Bronchial epithelial cell (primary cell): ENCODE results near the gene AAK1. TPM values are rescaled to one million over a fixed set of nuclear protein-coding genes. Genes with fewer than 3 reads are reported as not detected.
"Not testable (repeated sequence)": the region's sequence is repeated elsewhere in the genome, so short reads cannot be mapped to it uniquely, and the experiment has no call there.

ENCODE experiments used
- DNase-seq: peaks from one replicate; pipeline ENCODE4 v3.0.0-alpha.2; 2010; ENCODE audit warnings: low read depth
- FAIRE-seq: peaks from 2 replicates; lab custom pipeline; 2011; peaks lifted over from hg19 to GRCh38; lab: Jason Lieb, UNC
- H3K27me3 ChIP-seq: 2 replicates; pipeline ENCODE4 v1.5.1; 2011; ENCODE audit warnings: low read length; ENCODE audit not compliant: control insufficient read depth, insufficient read depth
- H3K36me3 ChIP-seq: 2 replicates; pipeline ENCODE4 v1.5.1; 2011; ENCODE audit warnings: low read length; ENCODE audit not compliant: control insufficient read depth, insufficient read depth
- H3K4me3 ChIP-seq: 2 replicates; pipeline ENCODE4 v1.5.1; 2011; ENCODE audit warnings: mild to moderate bottlenecking, low read depth, low read length, control low read depth
- total RNA-seq: library from RNA; depleted of rRNA; stranded (reverse); fragments of >200 nt; gene quantifications from 2 replicates; pipeline ENCODE4 v1.2.1, GENCODE V29; 2014
- TF ChIP-seq, protein P1 (sequence below): IDR thresholded peaks from 2 replicates; pipeline ENCODE4 v1.5.1; 2011; ENCODE audit warnings: mild to moderate bottlenecking, moderate library complexity, low read length, control low read depth, inconsistent platforms; ENCODE audit not compliant: insufficient read depth, severe bottlenecking

AAK1 gene
- total RNA-seq, 1 donor from 2014 or later = 17.9 TPM

DNA sequence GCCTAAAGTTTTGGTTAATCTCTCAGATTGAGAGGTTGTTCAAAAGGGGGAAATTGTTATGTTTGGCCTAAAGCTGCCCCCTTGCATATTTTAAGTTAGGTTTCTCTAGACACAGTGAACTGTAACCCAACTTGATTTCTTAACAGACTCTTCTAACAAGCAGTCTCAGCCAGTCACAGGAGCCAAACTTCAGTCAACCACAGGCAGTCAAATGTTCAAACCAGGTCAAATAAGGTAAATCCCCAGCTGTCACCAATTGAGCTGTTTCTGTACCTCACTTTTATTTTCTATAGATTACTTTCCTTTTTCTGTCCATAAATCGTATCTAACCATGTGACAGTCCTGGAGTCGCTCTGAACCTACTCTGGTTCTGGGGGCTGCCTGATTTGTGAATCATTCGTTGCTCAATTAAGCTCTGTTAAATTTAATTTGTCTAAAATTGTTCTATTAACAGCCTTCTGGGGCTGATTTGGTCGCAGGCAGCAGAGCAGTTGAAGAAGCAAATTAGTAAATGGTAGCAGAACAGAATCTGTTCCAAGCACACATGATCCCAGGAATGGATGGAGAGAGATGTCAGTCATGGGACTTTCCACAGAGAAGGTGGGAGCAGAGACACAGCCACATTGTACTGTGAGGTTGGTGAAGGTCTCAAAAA, 189.9 kb downstream of the AAK1 start:
- TF ChIP-seq, protein P1, sequence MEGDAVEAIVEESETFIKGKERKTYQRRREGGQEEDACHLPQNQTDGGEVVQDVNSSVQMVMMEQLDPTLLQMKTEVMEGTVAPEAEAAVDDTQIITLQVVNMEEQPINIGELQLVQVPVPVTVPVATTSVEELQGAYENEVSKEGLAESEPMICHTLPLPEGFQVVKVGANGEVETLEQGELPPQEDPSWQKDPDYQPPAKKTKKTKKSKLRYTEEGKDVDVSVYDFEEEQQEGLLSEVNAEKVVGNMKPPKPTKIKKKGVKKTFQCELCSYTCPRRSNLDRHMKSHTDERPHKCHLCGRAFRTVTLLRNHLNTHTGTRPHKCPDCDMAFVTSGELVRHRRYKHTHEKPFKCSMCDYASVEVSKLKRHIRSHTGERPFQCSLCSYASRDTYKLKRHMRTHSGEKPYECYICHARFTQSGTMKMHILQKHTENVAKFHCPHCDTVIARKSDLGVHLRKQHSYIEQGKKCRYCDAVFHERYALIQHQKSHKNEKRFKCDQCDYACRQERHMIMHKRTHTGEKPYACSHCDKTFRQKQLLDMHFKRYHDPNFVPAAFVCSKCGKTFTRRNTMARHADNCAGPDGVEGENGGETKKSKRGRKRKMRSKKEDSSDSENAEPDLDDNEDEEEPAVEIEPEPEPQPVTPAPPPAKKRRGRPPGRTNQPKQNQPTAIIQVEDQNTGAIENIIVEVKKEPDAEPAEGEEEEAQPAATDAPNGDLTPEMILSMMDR = no peak
- Histone ChIP-seq H3K27me3 (no peaks in the 10 kb centered on the region), H3K4me3 (no peak overlapping the region), H3K36me3 (no peaks in the 10 kb centered on the region)
- DNase-seq (no peak), FAIRE-seq (no peak)

DNA sequence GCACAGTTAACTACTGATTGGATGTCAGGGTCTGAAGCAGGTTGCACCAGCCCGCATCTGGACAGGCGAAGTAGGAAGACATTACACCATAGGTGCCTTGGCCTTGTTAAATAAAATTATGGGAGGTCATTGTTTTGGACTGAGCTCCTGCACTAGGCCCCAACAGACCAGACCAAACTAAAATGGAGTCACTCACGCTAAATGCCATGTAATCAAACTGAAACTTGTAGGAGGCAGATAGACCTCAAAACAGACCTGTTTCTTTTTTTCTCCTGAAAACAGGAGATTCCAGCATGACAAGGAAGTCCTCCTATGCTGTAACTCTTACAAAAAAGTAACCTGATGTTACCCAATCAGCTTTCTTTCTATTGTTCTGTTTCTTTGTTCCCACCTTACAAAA, 190.9 kb downstream of the AAK1 start:
- Histone ChIP-seq H3K4me3 (no peak overlapping the region), H3K36me3 (no peaks in the 10 kb centered on the region), H3K27me3 (no peaks in the 10 kb centered on the region)
- DNase-seq (no peak), FAIRE-seq (no peak)
- TF ChIP-seq, protein P1 = no peak

DNA sequence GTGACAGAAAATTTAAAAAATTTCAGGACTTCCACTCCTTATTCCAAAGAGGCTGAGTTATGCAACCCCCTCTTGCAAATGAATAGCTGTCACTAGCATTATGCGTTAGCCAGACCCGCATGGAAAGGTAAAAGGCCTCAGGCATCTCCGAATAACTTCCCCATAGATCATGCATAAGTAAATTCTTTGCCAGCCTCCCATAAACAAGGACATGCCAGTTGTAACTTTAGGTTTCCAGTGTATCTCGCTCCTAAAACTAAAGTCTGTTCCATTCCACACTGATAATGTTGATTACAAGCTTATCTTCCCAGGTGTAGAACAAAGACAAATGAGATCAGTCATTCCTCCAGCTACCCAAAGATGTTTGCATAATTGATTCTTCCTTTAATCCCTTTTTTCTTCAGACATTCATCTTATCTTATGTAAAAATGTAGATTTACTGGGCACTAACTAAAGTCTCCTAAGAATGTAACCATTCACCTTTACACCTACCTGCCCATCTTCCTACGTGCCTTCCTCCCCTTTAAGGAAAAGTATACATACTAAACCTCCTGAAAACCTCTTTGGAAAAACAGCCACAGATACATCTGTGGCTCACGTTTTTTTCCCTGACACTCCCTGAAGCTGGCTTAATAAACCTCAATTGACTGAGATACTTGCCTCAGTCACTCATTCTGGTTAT, 192.7 kb downstream of the AAK1 start:
- DNase-seq = no peak
- H3K36me3 ChIP-seq = no peaks in the 10 kb centered on the region
- FAIRE-seq = no peak
- H3K4me3 ChIP-seq = no peak overlapping the region
- TF ChIP-seq, protein P1 = no peak
- no peaks in the 10 kb centered on the region for H3K27me3 ChIP-seq

DNA sequence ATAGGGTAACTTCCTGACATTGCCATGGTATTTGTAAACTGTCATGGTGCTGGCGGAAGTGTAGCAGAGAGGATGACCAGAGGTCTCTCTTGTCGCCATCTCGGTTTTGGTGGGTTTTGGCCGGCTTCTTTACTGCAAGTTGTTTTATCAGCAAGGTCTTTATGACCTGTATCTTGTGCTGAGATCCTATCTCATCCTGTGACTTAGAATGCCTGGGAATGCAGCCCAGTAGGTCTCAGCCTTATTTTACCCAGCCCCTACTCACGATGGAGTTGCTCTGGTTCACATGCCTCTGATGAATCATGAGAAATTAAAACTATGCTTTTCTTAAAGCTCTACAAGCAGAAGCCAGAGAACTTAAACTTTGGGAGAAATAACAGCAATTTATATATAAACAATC, 193.6 kb downstream of the AAK1 start:
- Histone ChIP-seq H3K36me3 (no peaks in the 10 kb centered on the region), H3K4me3 (no peak overlapping the region), H3K27me3 (no peaks in the 10 kb centered on the region)
- TF ChIP-seq, protein P1 = no peak
- DNase-seq (no peak), FAIRE-seq (no peak)

DNA sequence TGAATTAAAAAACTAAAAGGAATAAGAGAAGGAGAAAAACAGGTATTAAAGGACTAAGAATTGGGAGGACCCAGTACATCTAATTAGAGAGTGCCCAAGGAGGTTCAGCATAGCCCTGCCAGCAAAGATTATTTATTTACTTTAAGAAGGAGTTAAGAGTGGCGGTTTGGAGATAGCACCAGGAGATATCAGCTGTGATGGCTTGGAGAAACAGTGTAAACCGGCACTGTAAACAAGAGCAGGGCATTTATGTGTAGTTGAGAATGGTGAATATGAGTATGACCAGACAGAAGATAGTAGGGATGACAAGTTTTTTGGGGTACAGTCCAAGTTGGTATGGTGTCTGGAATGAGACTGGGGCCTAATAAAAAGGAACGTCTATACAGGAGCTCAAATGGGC, 199.9 kb downstream of the AAK1 start:
- H3K36me3 ChIP-seq, H3K27me3 ChIP-seq, H3K4me3 ChIP-seq, FAIRE-seq, DNase-seq: not testable (repeated sequence)

DNA sequence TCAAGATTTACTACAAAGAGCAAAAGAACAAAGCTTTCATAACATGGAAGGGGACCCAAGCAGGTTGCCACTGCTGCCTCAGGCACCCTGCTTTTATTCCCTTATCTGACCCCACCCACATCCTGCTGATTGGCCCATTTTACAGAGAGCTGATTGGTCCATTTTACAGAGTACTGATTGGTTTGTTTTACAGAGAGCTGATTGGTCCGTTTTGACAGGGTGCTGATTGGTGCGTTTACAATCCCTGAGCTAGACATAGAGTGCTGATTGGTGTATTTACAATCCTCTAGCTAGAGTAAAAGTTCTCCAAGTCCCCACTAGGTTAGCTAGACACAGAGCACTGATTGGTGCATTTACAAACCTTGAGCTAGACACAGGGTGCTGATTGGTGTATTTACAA, 204.0 kb downstream of the AAK1 start:
- H3K36me3 ChIP-seq, H3K4me3 ChIP-seq, DNase-seq, FAIRE-seq, H3K27me3 ChIP-seq: not testable (repeated sequence)
